MM.1S (cell line): Measurements from ENCODE around the gene OR4F15.
"Not testable (repeated sequence)": the region's sequence is repeated elsewhere in the genome, so short reads cannot be mapped to it uniquely, and the experiment has no call there.

Experiments
- DNase-seq: peaks from one replicate; pipeline ENCODE4 v3.0.0-alpha.2; 2015
- H2AFZ ChIP-seq: fragments of 300-600 bp; sonication (generic); 2 replicates; pipeline ENCODE4 v1.6.0; 2016; ENCODE audit warnings: antibody characterized with exemption, low read length
- H3F3A ChIP-seq: fragments of 300-600 bp; sonication (generic); 2 replicates; pipeline ENCODE4 v1.6.1; 2016; ENCODE audit warnings: mild to moderate bottlenecking, antibody characterized with exemption, low read length, moderate library complexity, mixed read lengths; ENCODE audit not compliant: insufficient read depth
- H3K27ac ChIP-seq: fragments of 300-600 bp; sonication (generic); 2 replicates; pipeline ENCODE4 v1.5.1; 2016; ENCODE audit warnings: mild to moderate bottlenecking, low read length
- H3K27me3 ChIP-seq: fragments of 300-600 bp; sonication (generic); replicated peaks from 2 replicates; pipeline ENCODE4 v1.6.0; 2016; ENCODE audit warnings: low read length; ENCODE audit not compliant: insufficient read depth
- H3K36me3 ChIP-seq: fragments of 300-600 bp; sonication (generic); replicated peaks from 2 replicates; pipeline ENCODE4 v1.6.1; 2016; ENCODE audit warnings: mild to moderate bottlenecking, low read length, mixed read lengths; ENCODE audit not compliant: insufficient read depth
- H3K4me1 ChIP-seq: fragments of 300-600 bp; sonication (generic); 2 replicates; pipeline ENCODE4 v1.6.1; 2016; ENCODE audit warnings: low read length, mixed read lengths
- H3K4me2 ChIP-seq: fragments of 300-600 bp; sonication (generic); 2 replicates; pipeline ENCODE4 v1.6.0; 2016; ENCODE audit warnings: low read depth, low read length
- H3K4me3 ChIP-seq: fragments of 300-600 bp; sonication (generic); 2 replicates; pipeline ENCODE4 v1.5.1; 2016; ENCODE audit warnings: low read length, mixed read lengths
- H3K79me2 ChIP-seq: fragments of 300-600 bp; sonication (generic); 2 replicates; pipeline ENCODE4 v1.6.1; 2016; ENCODE audit warnings: mixed run types, low read length, mixed read lengths
- H3K9ac ChIP-seq: fragments of 300-600 bp; sonication (generic); 2 replicates; pipeline ENCODE4 v1.6.1; 2016; ENCODE audit warnings: low read length, mixed read lengths
- H3K9me2 ChIP-seq: fragments of 300-600 bp; sonication (generic); replicated peaks from 2 replicates; pipeline ENCODE4 v1.6.1; 2016; ENCODE audit warnings: mild to moderate bottlenecking, low read length, mixed read lengths; ENCODE audit not compliant: insufficient read depth
- H3K9me3 ChIP-seq: fragments of 300-600 bp; sonication (generic); replicated peaks from 2 replicates; pipeline ENCODE4 v1.6.1; 2016; ENCODE audit warnings: mild to moderate bottlenecking, low read length, mixed read lengths; ENCODE audit not compliant: insufficient read depth
- H4K20me1 ChIP-seq: fragments of 300-600 bp; sonication (generic); 2 replicates; pipeline ENCODE4 v1.6.1; 2016; ENCODE audit warnings: mild to moderate bottlenecking, low read length, moderate library complexity, mixed read lengths; ENCODE audit not compliant: insufficient read depth
- CTCF ChIP-seq: fragments of 300-600 bp; sonication (generic); IDR thresholded peaks from 2 replicates; pipeline ENCODE4 v1.5.1; 2016; ENCODE audit warnings: antibody characterized with exemption, low read length, mixed read lengths
- EZH2 ChIP-seq: fragments of 300-600 bp; sonication (generic); optimal IDR thresholded peaks from 2 replicates; pipeline ENCODE3; 2017; ENCODE audit warnings: low read depth, mild to moderate bottlenecking, antibody characterized with exemption, low read length, mixed read lengths
- EZH2phosphoT487 ChIP-seq: fragments of 300-600 bp; sonication (generic); IDR thresholded peaks from 2 replicates; pipeline ENCODE4 v1.6.1; 2018; ENCODE audit warnings: antibody characterized with exemption, low read length

OR4F15 gene

GRCh38 chr15:101781928-101782327 is 30.1 kb upstream of the OR4F15 start:
- no peaks in the 10 kb centered on the region for H3K9me3 ChIP-seq
- H3K4me2 ChIP-seq: no peak overlapping the region
- no peak for DNase-seq
- H3F3A ChIP-seq: no peaks in the 10 kb centered on the region
- no peak overlapping the region for H3K27ac ChIP-seq
- H2AFZ ChIP-seq: no peak overlapping the region
- H3K79me2 ChIP-seq: no peaks in the 10 kb centered on the region
- H3K9me2 ChIP-seq: no peaks in the 10 kb centered on the region
- H4K20me1 ChIP-seq: no peaks in the 10 kb centered on the region
- no peaks in the 10 kb centered on the region for H3K27me3 ChIP-seq
- no peaks in the 10 kb centered on the region for H3K36me3 ChIP-seq
- H3K9ac ChIP-seq: no peak overlapping the region
- H3K4me1 ChIP-seq: no peaks in the 10 kb centered on the region
- TF ChIP-seq CTCF (no peak), EZH2 (no peak), EZH2phosphoT487 (no peak)
- H3K4me3 ChIP-seq: no peak overlapping the region

GRCh38 chr15:101784644-101785043 is 27.4 kb upstream of the OR4F15 start:
- Histone ChIP-seq H3K4me2 (no peak overlapping the region), H4K20me1 (no peaks in the 10 kb centered on the region), H3F3A (no peaks in the 10 kb centered on the region), H3K27me3 (no peaks in the 10 kb centered on the region), H3K79me2 (no peaks in the 10 kb centered on the region), H3K9me3 (no peaks in the 10 kb centered on the region), H3K27ac (no peak overlapping the region), H3K9me2 (no peaks in the 10 kb centered on the region), H3K4me1 (no peaks in the 10 kb centered on the region), H3K9ac (no peak overlapping the region), H2AFZ (no peak overlapping the region), H3K36me3 (no peaks in the 10 kb centered on the region), H3K4me3 (no peak overlapping the region)
- DNase-seq: no peak
- TF ChIP-seq CTCF (no peak), EZH2 (no peak), EZH2phosphoT487 (no peak)

GRCh38 chr15:101786422-101786821 is 25.6 kb upstream of the OR4F15 start:
- DNase-seq, H3K9me3 ChIP-seq, H2AFZ ChIP-seq, H3K27me3 ChIP-seq, H3K27ac ChIP-seq, H3K79me2 ChIP-seq, H3K4me3 ChIP-seq, H3K4me1 ChIP-seq, H3K36me3 ChIP-seq, H3K9me2 ChIP-seq, H3K4me2 ChIP-seq, H4K20me1 ChIP-seq, H3F3A ChIP-seq, H3K9ac ChIP-seq: not testable (repeated sequence)

GRCh38 chr15:101788001-101788400 is 24.0 kb upstream of the OR4F15 start:
- H2AFZ ChIP-seq, DNase-seq: not testable (repeated sequence)

GRCh38 chr15:101788503-101789269 is 23.3 kb upstream of the OR4F15 start:
- not testable (repeated sequence) for H3K27ac ChIP-seq, H3K9me3 ChIP-seq, H3K4me3 ChIP-seq, H4K20me1 ChIP-seq, H3K4me1 ChIP-seq, H3K36me3 ChIP-seq, H3F3A ChIP-seq, H3K9me2 ChIP-seq, H2AFZ ChIP-seq, H3K4me2 ChIP-seq, DNase-seq, H3K79me2 ChIP-seq, H3K9ac ChIP-seq, H3K27me3 ChIP-seq

More at GRCh38 chr15:101788001-101788400, 24.0 kb upstream of the OR4F15 start:
- not testable (repeated sequence) for H4K20me1 ChIP-seq, H3K4me1 ChIP-seq, H3F3A ChIP-seq, H3K27ac ChIP-seq, H3K9me2 ChIP-seq, H3K9me3 ChIP-seq, H3K4me2 ChIP-seq, H3K9ac ChIP-seq, H3K27me3 ChIP-seq, H3K36me3 ChIP-seq, H3K79me2 ChIP-seq, H3K4me3 ChIP-seq

GRCh38 chr15:101790748-101791147 is 21.3 kb upstream of the OR4F15 start:
- H4K20me1 ChIP-seq, H3K9me3 ChIP-seq, H3K4me3 ChIP-seq, H3K4me2 ChIP-seq, H3K4me1 ChIP-seq, H3K27me3 ChIP-seq, H3K27ac ChIP-seq, H3K9ac ChIP-seq, DNase-seq, H3K9me2 ChIP-seq, H2AFZ ChIP-seq, H3F3A ChIP-seq, H3K79me2 ChIP-seq, H3K36me3 ChIP-seq: not testable (repeated sequence)
